Omental fat pad (tissue), 4 donors: ENCODE data around the gene AGXT. TPM values are rescaled to one million over a fixed set of nuclear protein-coding genes. Genes with fewer than 3 reads are reported as not detected.

Experiments
- ATAC-seq: fragments of 150-250 bp; one replicate; pipeline ENCODE4 v1.9.1; 2016; ENCODE audit warnings: mild to moderate bottlenecking, moderate library complexity; ENCODE audit not compliant: low FRiP score
- DNase-seq: peaks from one replicate; pipeline ENCODE4 v3.0.0-alpha.2; 2019; ENCODE audit warnings: low spot score
- CTCF ChIP-seq, 3 donors: fragments of 450-650 bp; IDR thresholded peaks; one replicate each; pipeline ENCODE4 v1.5.1; 2016 to 2017; ENCODE audit warnings: antibody characterized with exemption in 3 of 3, mild to moderate bottlenecking in 3 of 3, moderate library complexity in 2 of 3
- total RNA-seq, 4 donors: library from RNA; depleted of rRNA; stranded (reverse); fragments of >200 nt; gene quantifications; one replicate each; pipeline ENCODE4 v1.1.0, GENCODE V29; 2016

The AGXT gene
- total RNA-seq, 4 donors from 2014 or later, result 0.56 to 1.4 TPM; not detected in 2

- no peak for TF ChIP-seq CTCF (IDR thresholded peaks at IDR 0.05)
- ATAC-seq (no peak), DNase-seq (no peak)
Observed at GRCh38 chr2:240919786-240920782, 51.5 kb downstream of the AGXT start.

- ATAC-seq (no peak), DNase-seq (peak; percentile 21)
- no peak for TF ChIP-seq CTCF (IDR thresholded peaks at IDR 0.05)
Observed at GRCh38 chr2:240920783-240921231, 52.2 kb downstream of the AGXT start.

GRCh38 chr2:240921311-240921994 lies 52.8 kb downstream of the AGXT start:
- TF ChIP-seq CTCF (IDR thresholded peaks at IDR 0.05), result no peak
- ATAC-seq (peak; percentile 69), DNase-seq (peak; percentile 23)

- TF ChIP-seq CTCF (IDR thresholded peaks at IDR 0.05), result no peak
- ATAC-seq (no peak), DNase-seq (peak; percentile 13)
Observed at GRCh38 chr2:240921995-240922244, 53.3 kb downstream of the AGXT start.

- peak; percentile 11 for DNase-seq
- no peak for ATAC-seq
- no peak for TF ChIP-seq CTCF (IDR thresholded peaks at IDR 0.05)
Observed at GRCh38 chr2:240922245-240922981, 53.8 kb downstream of the AGXT start.

- ATAC-seq (no peak), DNase-seq (peak; percentile 19)
- TF ChIP-seq CTCF (IDR thresholded peaks at IDR 0.05), result no peak
Observed at GRCh38 chr2:240922982-240923537, 54.4 kb downstream of the AGXT start.
